Stomach (tissue), 9 donors: ENCODE results near the gene CCDC170. TPM values are rescaled to one million over a fixed set of nuclear protein-coding genes. Genes with fewer than 3 reads are reported as not detected.
"Not testable (repeated sequence)": the region's sequence is repeated elsewhere in the genome, so short reads cannot be mapped to it uniquely, and the experiment has no call there.

ENCODE experiments used
- DNase-seq, 2 donors: peaks; one replicate each; pipeline versions ENCODE4 v3.0.0 to v3.0.0-alpha.2; 2013 to 2019
- H3K27ac ChIP-seq, 5 donors: fragments of 200-600 bp in 4 of 5; sonication (generic) in 4 of 5; one replicate each; pipeline ENCODE4 v1.5.1; 2013 to 2019; ENCODE audit warnings: mild to moderate bottlenecking in 1 of 5, moderate library complexity in 1 of 5
- H3K27me3 ChIP-seq, 3 donors: fragments of 200-600 bp; sonication (generic); one replicate each; pipeline ENCODE4 v1.5.1; 2017 to 2019; ENCODE audit warnings: mixed run types in 1 of 3
- H3K36me3 ChIP-seq, 4 donors: fragments of 200-600 bp; sonication (generic); 1 replicate in 3 of 4; 2 replicates in 1 of 4; pipeline ENCODE4 v1.5.1; 2016 to 2019
- H3K4me1 ChIP-seq, 4 donors: fragments of 200-600 bp; sonication (generic); one replicate each; pipeline ENCODE4 v1.5.1; 2016 to 2019
- H3K4me3 ChIP-seq, 4 donors: fragments of 200-600 bp; sonication (generic) in 3 of 4; one replicate each; pipeline ENCODE4 v1.5.1; 2016 to 2019; ENCODE audit warnings: mild to moderate bottlenecking in 1 of 4
- H3K9me3 ChIP-seq, 4 donors: fragments of 200-600 bp; sonication (generic); one replicate each; pipeline ENCODE4 v1.5.1; 2016 to 2019
- EP300 ChIP-seq: sonication (generic); formaldehyde crosslinking; IDR thresholded peaks from one replicate; pipeline ENCODE4 v1.6.1; 2017; ENCODE audit warnings: antibody characterized with exemption
- POLR2A ChIP-seq, 4 donors: fragments of 450-650 bp; IDR thresholded peaks; one replicate each; pipeline ENCODE4 v1.6.1; 2016; ENCODE audit warnings: antibody characterized with exemption in 4 of 4, control low read depth in 2 of 4, mild to moderate bottlenecking in 1 of 4, moderate library complexity in 1 of 4
- POLR2AphosphoS5 ChIP-seq, 3 donors: sonication (generic); formaldehyde crosslinking; IDR thresholded peaks; one replicate each; pipeline ENCODE4 v1.6.1; 2016; ENCODE audit warnings: antibody characterized with exemption in 3 of 3
- WGBS, 5 donors: extraction: QIAGEN DNeasy Blood & Tissue Kit in 3 of 5; methylation state at CpG; one replicate each; pipeline versions ENCODE4 v1.1.5 to v1.1.7; 2013 to 2018; 5-methylcytosine and 5-hydroxymethylcytosine counted together
- intact Hi-C: fragments of 100-400 bp; cut with DNase I; formaldehyde crosslinking; loops from one replicate; pipeline ENCODE4 v1.15.1; 2023; ENCODE audit warnings: low total_unique reads
- polyA plus RNA-seq, 3 donors: library from polyadenylated mRNA; stranded (reverse); fragments of 200-250 nt; gene quantifications; one replicate each; pipeline ENCODE4 v1.2.3, GENCODE V29; 2013
- total RNA-seq, 5 donors: library from RNA; depleted of rRNA; stranded (reverse); fragments of >200 nt; gene quantifications; one replicate each; pipeline versions ENCODE4 v1.1.0 to v1.2.3, GENCODE V29; 2014 to 2016
- TF ChIP-seq, protein P1 (sequence below), 7 experiments: fragments of 450-650 bp in 4 of 7; fragments of 200-600 bp in 3 of 7; sonication (generic) in 3 of 7; IDR thresholded peaks; one replicate each; pipeline ENCODE4 v1.5.1; 2016 to 2019; ENCODE audit warnings: antibody characterized with exemption in 7 of 7, control low read depth in 2 of 7, mild to moderate bottlenecking in 1 of 7
- donor health status: healthy with polysubstance abuse.
- donor health status: Bipolar disorder and iron deficiency.
- donor health status: healthy.

CCDC170 gene
- total and polyA plus RNA-seq, 8 donors, result 0.05 to 3.6 (median 0.61) TPM; not detected in 1

DNA sequence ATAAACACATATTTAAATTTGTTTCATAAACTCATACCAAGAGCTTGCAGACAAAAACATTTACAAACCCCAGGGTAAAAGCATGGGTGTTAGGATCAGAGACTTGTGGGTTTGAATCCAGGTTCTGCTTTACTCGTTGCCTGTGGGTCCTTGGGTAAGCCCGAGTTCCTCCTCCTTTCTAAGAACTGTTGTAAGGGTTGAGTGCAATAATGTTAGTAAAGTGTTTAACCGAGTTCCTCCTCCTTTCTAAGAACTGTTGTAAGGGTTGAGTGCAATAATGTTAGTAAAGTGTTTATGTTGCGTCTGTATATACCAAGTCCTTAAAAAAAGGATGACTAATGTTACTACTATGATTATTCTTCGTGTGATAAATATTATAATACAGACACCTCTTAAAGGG lies 18.7 kb downstream of the CCDC170 start:
- WGBS, 5 donors, result 54 to 78% (median 69%) methylated on average over 5 of the region's 5 CpGs
- no peaks in the 10 kb centered on the region for H3K4me1 ChIP-seq
- DNase-seq, result no peak
- no peaks in the 10 kb centered on the region for H3K27me3 ChIP-seq
- no peak overlapping the region for H3K4me3 ChIP-seq
- no peak for TF ChIP-seq EP300
- TF ChIP-seq, protein P1, sequence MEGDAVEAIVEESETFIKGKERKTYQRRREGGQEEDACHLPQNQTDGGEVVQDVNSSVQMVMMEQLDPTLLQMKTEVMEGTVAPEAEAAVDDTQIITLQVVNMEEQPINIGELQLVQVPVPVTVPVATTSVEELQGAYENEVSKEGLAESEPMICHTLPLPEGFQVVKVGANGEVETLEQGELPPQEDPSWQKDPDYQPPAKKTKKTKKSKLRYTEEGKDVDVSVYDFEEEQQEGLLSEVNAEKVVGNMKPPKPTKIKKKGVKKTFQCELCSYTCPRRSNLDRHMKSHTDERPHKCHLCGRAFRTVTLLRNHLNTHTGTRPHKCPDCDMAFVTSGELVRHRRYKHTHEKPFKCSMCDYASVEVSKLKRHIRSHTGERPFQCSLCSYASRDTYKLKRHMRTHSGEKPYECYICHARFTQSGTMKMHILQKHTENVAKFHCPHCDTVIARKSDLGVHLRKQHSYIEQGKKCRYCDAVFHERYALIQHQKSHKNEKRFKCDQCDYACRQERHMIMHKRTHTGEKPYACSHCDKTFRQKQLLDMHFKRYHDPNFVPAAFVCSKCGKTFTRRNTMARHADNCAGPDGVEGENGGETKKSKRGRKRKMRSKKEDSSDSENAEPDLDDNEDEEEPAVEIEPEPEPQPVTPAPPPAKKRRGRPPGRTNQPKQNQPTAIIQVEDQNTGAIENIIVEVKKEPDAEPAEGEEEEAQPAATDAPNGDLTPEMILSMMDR (IDR thresholded peaks at IDR 0.05), result no peak
- TF ChIP-seq POLR2AphosphoS5 (IDR thresholded peaks at IDR 0.05), result no peak
- TF ChIP-seq POLR2A (IDR thresholded peaks at IDR 0.05), result no peak
- H3K27ac ChIP-seq, result no peak overlapping the region
- intact Hi-C loops, result no loop called here
- H3K9me3 ChIP-seq, result no peaks in the 10 kb centered on the region
- no peaks in the 10 kb centered on the region for H3K36me3 ChIP-seq

DNA sequence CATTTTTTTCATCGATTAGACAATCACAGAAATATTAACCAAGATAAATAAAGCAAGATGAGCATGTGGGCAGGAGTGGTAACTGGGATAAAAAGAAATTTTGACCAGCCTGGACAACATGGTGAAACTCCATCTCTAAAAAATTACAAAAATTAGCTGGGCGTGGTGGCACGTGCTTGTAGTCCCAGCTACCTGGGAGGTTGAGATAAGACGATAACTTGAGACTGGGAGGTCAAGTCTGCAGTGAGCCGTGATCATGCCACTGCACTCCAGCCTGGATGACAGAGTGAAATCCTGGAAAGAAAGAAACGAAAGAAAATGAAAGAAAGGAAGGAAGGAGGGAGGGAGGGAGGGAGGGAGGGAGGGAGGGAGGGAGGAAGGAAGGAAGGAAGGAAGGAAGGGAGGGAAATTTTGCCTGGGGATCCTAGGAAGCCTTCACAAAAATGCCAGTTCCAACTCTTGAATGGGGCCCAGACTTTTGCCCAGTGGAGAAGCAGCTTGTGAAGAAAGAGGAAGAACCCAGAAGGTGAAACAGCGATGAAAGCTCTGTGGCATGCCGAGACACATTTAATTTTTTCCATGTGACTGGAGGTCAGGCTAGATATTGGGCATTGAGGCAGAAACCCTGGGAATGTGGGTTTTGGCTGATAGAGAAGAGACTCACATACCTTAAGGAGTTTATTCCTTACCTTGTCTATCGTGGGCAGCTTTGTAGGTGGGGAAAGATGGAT lies 20.3 kb downstream of the CCDC170 start:
- peaks cover 7 to 15% (median 11%) of the 10 kb centered on the region in 4 donors for H3K9me3 ChIP-seq
- no peak overlapping the region for H3K27ac ChIP-seq
- no peaks in the 10 kb centered on the region for H3K36me3 ChIP-seq
- no peak overlapping the region for H3K4me3 ChIP-seq
- H3K4me1 ChIP-seq, result no peaks in the 10 kb centered on the region
- intact Hi-C loops, result no loop called here
- WGBS, 5 donors, result 59 to 72% (median 65%) methylated on average over 8 to 9 of the region's 9 CpGs
- no peaks in the 10 kb centered on the region for H3K27me3 ChIP-seq
- DNase-seq, result no peak
- TF ChIP-seq POLR2A (IDR thresholded peaks at IDR 0.05) (no peak), POLR2AphosphoS5 (IDR thresholded peaks at IDR 0.05) (no peak), EP300 (no peak)
- TF ChIP-seq, protein P1 (IDR thresholded peaks at IDR 0.05), result no peak

DNA sequence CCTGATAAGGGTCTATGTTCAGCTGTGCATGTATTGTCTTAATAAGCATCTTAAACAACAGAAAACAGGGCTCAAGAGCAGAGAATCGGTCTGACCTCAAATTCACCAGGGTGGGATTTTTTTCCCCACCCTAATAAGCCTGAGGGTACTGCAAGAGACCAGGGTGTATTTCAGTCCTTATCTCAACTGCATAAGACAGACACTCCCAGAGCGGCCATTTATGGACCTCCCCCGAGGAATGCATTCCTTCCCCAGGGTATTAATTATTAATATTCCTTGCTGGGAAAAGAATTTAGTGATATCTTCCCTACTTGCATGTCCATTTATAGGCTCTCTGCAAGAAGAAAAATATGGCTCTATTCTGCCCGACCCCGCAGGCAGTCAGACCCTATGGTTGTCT lies 25.2 kb downstream of the CCDC170 start:
- WGBS, 5 donors, result 83 to 92% (median 90%) methylated on average over 5 of the region's 5 CpGs
- H3K4me1 ChIP-seq, H3K36me3 ChIP-seq, H3K27ac ChIP-seq, DNase-seq, intact Hi-C loops, H3K4me3 ChIP-seq, H3K27me3 ChIP-seq: not testable (repeated sequence)
- peaks cover 13 to 57% (median 48%) of the 10 kb centered on the region in 4 donors for H3K9me3 ChIP-seq

- WGBS, 5 donors, result 24 to 86% (median 57%) methylated on average over 1 of the region's 1 CpG
Measured at GRCh38 chr6:151523034-151523433, 29.2 kb downstream of the CCDC170 start.

More at GRCh38 chr6:151523034-151523433, 29.2 kb downstream of the CCDC170 start:
- H3K27me3 ChIP-seq, result no peaks in the 10 kb centered on the region
- TF ChIP-seq EP300, result no peak
- TF ChIP-seq, protein P1 (IDR thresholded peaks at IDR 0.05), result no peak
- TF ChIP-seq POLR2A (IDR thresholded peaks at IDR 0.05), result no peak
- H3K27ac ChIP-seq, result no peak overlapping the region
- no peaks in the 10 kb centered on the region for H3K4me1 ChIP-seq
- intact Hi-C loops, result no loop called here
- DNase-seq, result no peak
- no peaks in the 10 kb centered on the region for H3K36me3 ChIP-seq
- peaks cover 13 to 58% (median 48%) of the 10 kb centered on the region in 4 donors for H3K9me3 ChIP-seq
- H3K4me3 ChIP-seq, result no peak overlapping the region
